ENCODE data around the gene CDX4. TPM values are rescaled to one million over a fixed set of nuclear protein-coding genes. Genes with fewer than 3 reads are reported as not detected.

Gene CDX4
- total RNA-seq, 1 experiment from 2014 or later, result not detected

- Histone ChIP-seq H3K4me3 (replicated peaks in 1 of 2; ENCODE audit: low read depth in 1 of 2, low read length in 2 of 2) (no peak overlapping the region), H3K79me2 (ENCODE audit: insufficient read depth, low read length) (no peaks in the 10 kb centered on the region), H4K20me1 (ENCODE audit: insufficient read depth) (no peaks in the 10 kb centered on the region), H2AFZ (ENCODE audit: low read depth, low read length, poor library complexity, severe bottlenecking) (no peak overlapping the region), H3K4me1 (ENCODE audit: control insufficient read depth in 1 of 2, insufficient read depth in 2 of 2, low read length in 2 of 2) (no peaks in the 10 kb centered on the region), H3K4me2 (ENCODE audit: low read length) (no peak overlapping the region), H3K9ac (ENCODE audit: low read length) (no peak overlapping the region), H3K36me3 (ENCODE audit: control insufficient read depth in 1 of 2, insufficient read depth in 2 of 2, low read length in 2 of 2) (no peaks in the 10 kb centered on the region), H3K9me3 (ENCODE audit: control insufficient read depth in 1 of 2, insufficient read depth in 1 of 2, low read depth in 1 of 2, low read length in 2 of 2) (no peaks in the 10 kb centered on the region), H3K27ac (ENCODE audit: low read depth, low read length) (no peak overlapping the region), H3K9me2 (ENCODE audit: insufficient read depth) (no peaks in the 10 kb centered on the region), H3K27me3 (ENCODE audit: insufficient read depth, low read length) (no peaks in the 10 kb centered on the region)
- POLR2A ChIA-PET, result no interaction called here
- no TSS peak for BruUV-seq (replicated peaks)
- DNase-seq (ENCODE audit: low read depth, low spot score) (no peak), ATAC-seq (no peak)
- RAD21 ChIA-PET (ENCODE audit: low non-redundant PET in 1 of 2, low total read pairs in 2 of 2, uncharacterized antibody in 2 of 2, unreplicated experiment in 2 of 2), result no interaction called here
- CTCF ChIA-PET, result no interaction called here
- intact Hi-C loops (cut with micrococcal nuclease), result no loop called here
- TF ChIP-seq ZFX (IDR thresholded peaks at IDR 0.05) (no peak), POLR2A (IDR thresholded peaks at IDR 0.05; ENCODE audit: borderline replicate concordance, extremely low read depth, insufficient read depth, insufficient read length) (no peak), EGR1 (IDR thresholded peaks at IDR 0.05; ENCODE audit: low read depth) (no peak), SIN3A (IDR thresholded peaks at IDR 0.05; ENCODE audit: low read depth) (no peak), ZBTB33 (IDR thresholded peaks at IDR 0.05; ENCODE audit: extremely low read depth, insufficient replicate concordance, low read length) (no peak), ATF3 (IDR thresholded peaks at IDR 0.05) (no peak), ZNF274 (IDR thresholded peaks at IDR 0.05; ENCODE audit: low read depth, low read length) (no peak), RAD21 (IDR thresholded peaks at IDR 0.05; ENCODE audit: low read depth) (no peak), JUND (IDR thresholded peaks at IDR 0.05) (no peak), EZH2 (IDR thresholded peaks at IDR 0.05) (no peak)
These were observed 45.1 kb upstream of the CDX4 start for GRCh38 chrX:73401591-73402266.
